ENCODE results near the gene KRTAP2-4. TPM values are rescaled to one million over a fixed set of nuclear protein-coding genes. Genes with fewer than 3 reads are reported as not detected.
"Not testable (repeated sequence)": the region's sequence is repeated elsewhere in the genome, so short reads cannot be mapped to it uniquely, and the experiment has no call there.

KRTAP2-4 gene
- total and polyA plus RNA-seq, 2 experiments from 2014 or later = not detected

DNA sequence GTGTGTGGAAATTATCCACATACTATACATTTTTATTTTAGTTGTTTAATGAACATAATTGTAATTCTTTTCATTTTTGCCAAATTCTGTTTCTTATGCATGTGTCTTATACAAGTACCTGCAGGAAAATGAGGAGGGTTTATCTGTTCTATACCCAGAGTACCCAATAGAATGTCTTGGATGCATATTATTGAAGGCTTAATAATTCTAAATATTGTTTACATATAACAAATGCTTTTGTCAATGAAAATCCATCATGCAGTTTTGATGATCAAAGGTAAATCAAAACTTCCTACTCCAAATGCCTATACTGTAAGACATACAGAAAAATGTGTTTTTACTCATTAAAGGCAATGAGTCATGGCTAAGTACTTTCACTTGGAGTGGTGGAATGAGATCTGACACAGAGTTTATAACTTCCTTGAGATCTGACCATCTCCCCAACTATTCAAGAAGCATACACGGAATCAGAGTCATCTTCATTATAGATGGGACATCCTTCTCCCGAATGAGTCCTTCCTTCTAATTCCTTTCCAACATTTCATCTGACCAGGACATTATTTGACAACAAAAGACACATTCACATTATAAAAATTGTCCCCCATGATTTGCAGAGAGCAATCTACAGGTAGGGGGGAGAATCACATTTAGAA is 38.8 kb upstream of the KRTAP2-4 start:
- H4K20me1 ChIP-seq (ENCODE audit: insufficient read depth); H3K27me3 ChIP-seq (replicated peaks; ENCODE audit: insufficient read depth); H3K79me2 ChIP-seq (ENCODE audit: insufficient read depth); H3K4me3 ChIP-seq; H3K9ac ChIP-seq; H3K36me3 ChIP-seq (ENCODE audit: low read depth); H3K9me3 ChIP-seq (ENCODE audit: low read depth); H3K9me2 ChIP-seq (ENCODE audit: insufficient read depth); in situ Hi-C loops (cut with MboI); H2AFZ ChIP-seq: not testable (repeated sequence)
- Histone ChIP-seq H3K27ac (peak overlapping the region; percentile 72), H3K4me2 (ENCODE audit: unreplicated experiment) (peak overlapping the region; percentile 55), H3F3A (ENCODE audit: insufficient read depth) (peaks cover 42% of the 10 kb centered on the region), H3K4me1 (ENCODE audit: insufficient read depth) (peaks cover 37% of the 10 kb centered on the region)
- WGBS, 2 experiments (ENCODE audit: low coverage in 1 of 2, low lambda C conversion rate in 2 of 2, missing lambda C conversion rate in 2 of 2) = 0% methylated on average over 2 of the region's 2 CpGs
- peak; percentile 74 for DNase-seq

GRCh38 chr17:41103896-41104295 is 38.2 kb upstream of the KRTAP2-4 start:
- Histone ChIP-seq H3K27ac (peak overlapping the region; percentile 8), H3K9ac (no peak overlapping the region), H3K79me2 (ENCODE audit: insufficient read depth) (no peaks in the 10 kb centered on the region), H3F3A (ENCODE audit: insufficient read depth) (peaks cover 48% of the 10 kb centered on the region), H3K4me3 (no peak overlapping the region), H3K4me1 (ENCODE audit: insufficient read depth) (peaks cover 43% of the 10 kb centered on the region), H3K36me3 (ENCODE audit: low read depth) (no peaks in the 10 kb centered on the region), H3K9me2 (ENCODE audit: insufficient read depth) (0 out of 2 replicates have a peak, but pooled peaks cover 7% of the 10 kb centered on the region), H4K20me1 (ENCODE audit: insufficient read depth) (no peaks in the 10 kb centered on the region), H3K4me2 (ENCODE audit: unreplicated experiment) (peak overlapping the region; percentile 55), H3K27me3 (replicated peaks; ENCODE audit: insufficient read depth) (no peaks in the 10 kb centered on the region), H2AFZ (no peak overlapping the region), H3K9me3 (ENCODE audit: low read depth) (no peaks in the 10 kb centered on the region)
- DNase-seq = peak; percentile 24
- TF ChIP-seq EZH2phosphoT487 (IDR thresholded peaks at IDR 0.05; ENCODE audit: insufficient read depth, low read depth) (no peak), EZH2 (IDR thresholded peaks at IDR 0.05; ENCODE audit: insufficient read depth, poor library complexity, severe bottlenecking) (no peak)
- 65 to 68% methylated on average over 1 of the region's 1 CpG for WGBS, 2 experiments (ENCODE audit: low coverage in 1 of 2, low lambda C conversion rate in 2 of 2, missing lambda C conversion rate in 2 of 2)
- in situ Hi-C loops (cut with MboI) = no loop called here

DNA sequence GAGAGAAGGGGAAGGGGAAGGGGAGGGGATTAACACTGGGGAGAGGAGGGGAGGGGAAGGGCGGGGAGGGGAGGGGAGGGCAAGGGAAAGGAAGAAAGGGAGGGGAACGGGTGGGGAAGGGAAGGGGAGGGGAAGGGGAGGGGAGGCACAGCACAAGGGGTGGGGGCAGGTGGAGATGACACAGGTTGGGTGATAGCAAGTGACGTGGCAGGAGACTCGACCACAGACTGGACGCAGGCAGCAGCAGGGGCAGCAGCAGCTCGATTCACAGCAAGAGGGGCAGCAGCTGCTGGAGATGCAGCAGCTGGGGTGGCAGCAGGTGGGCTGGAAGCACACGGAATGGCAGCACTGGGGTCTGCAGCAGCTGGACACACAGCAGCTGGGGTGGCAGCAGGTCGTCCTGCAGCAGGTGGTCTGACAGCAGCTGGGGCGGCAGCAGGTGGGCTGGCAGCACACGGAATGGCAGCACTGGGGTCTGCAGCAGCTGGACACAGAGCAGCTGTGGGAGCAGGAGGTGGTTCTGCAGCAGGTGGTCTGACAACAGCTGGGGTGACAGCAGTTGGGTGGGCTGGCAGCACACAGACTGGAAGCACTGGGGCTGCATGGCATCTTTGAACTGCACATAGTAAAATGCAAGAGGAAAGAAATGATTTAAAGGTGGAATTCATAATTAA is 36.0 kb upstream of the KRTAP2-4 start, which contains the start of gene KRTAP4-16:
TSS of gene KRTAP4-16 (minus strand) at position 624 of the 674 bp plus-strand sequence. CDS start at position 624, 0 bp downstream.
- Histone ChIP-seq H2AFZ (no peak within 1 kb of the TSS), H3K4me3 (no peak within 1 kb of the TSS)

DNA sequence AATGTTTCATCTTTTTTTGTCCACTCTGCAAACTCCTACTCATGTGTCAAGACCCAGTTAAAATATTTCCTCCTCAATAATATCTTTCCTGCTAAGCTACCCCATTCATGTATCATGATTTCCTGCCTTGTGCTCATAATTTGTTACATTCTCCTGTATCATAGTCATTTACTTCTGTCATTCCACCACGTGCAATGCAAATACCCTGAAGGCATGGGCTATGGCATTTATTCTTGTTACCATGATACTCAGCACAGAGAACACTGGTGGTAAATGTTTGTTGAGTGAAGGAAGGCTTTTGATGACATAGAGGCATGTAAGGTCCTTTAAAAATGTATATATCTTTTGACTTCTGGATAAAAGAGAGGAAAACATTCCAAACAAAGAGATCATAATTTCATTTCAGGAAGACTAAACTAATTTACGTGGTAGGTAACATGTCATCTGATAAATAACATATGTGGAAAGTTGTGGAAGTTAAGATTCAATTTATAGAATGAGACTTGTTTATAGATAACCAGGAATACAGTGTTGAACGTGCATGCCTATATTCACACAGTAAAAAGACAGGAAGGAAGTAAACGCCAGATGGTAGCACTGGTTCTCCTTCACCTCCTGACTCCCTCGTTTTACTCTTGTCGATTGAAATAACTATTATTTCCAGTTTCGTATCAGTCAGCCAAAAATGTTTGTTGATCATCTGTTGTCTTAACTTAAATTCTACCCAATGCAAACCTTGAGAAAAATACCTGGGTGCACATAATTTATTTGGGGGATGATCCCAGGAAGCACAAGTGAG is 34.2 kb upstream of the KRTAP2-4 start:
- H3K79me2 ChIP-seq (ENCODE audit: insufficient read depth); H3K9me2 ChIP-seq (ENCODE audit: insufficient read depth); H3K36me3 ChIP-seq (ENCODE audit: low read depth); H3K4me3 ChIP-seq; H3K27me3 ChIP-seq (replicated peaks; ENCODE audit: insufficient read depth); H4K20me1 ChIP-seq (ENCODE audit: insufficient read depth); in situ Hi-C loops (cut with MboI); H3K9me3 ChIP-seq (ENCODE audit: low read depth); H3K9ac ChIP-seq; H2AFZ ChIP-seq: not testable (repeated sequence)
- Histone ChIP-seq H3F3A (ENCODE audit: insufficient read depth) (peaks cover 45% of the 10 kb centered on the region), H3K4me2 (ENCODE audit: unreplicated experiment) (peak overlapping the region; percentile 6), H3K27ac (peak overlapping the region; percentile 65), H3K4me1 (ENCODE audit: insufficient read depth) (peaks cover 40% of the 10 kb centered on the region)
- WGBS, 2 experiments (ENCODE audit: low coverage in 1 of 2, low lambda C conversion rate in 2 of 2, missing lambda C conversion rate in 2 of 2) = 42 to 46% methylated on average over 7 of the region's 7 CpGs
- DNase-seq = peak; percentile 85

More for the DNA sequence above, 36.0 kb upstream of the KRTAP2-4 start, which contains the start of gene KRTAP4-16:
- 84 to 87% methylated on average over 7 to 10 of the region's 10 CpGs for WGBS, 2 experiments (ENCODE audit: low coverage in 1 of 2, low lambda C conversion rate in 2 of 2, missing lambda C conversion rate in 2 of 2)
- H4K20me1 ChIP-seq (ENCODE audit: insufficient read depth) = no peaks in the 10 kb centered on the region
- no peak for TF ChIP-seq EZH2phosphoT487 (IDR thresholded peaks at IDR 0.05; ENCODE audit: insufficient read depth, low read depth)
- no peak for TF ChIP-seq EZH2 (IDR thresholded peaks at IDR 0.05; ENCODE audit: insufficient read depth, poor library complexity, severe bottlenecking)
- peaks cover 56% of the 10 kb centered on the region for H3F3A ChIP-seq (ENCODE audit: insufficient read depth)
- no peak within 1 kb of the TSS for H3K9ac ChIP-seq
- H3K36me3 ChIP-seq (ENCODE audit: low read depth) = no peaks in the 10 kb centered on the region
- H3K79me2 ChIP-seq (ENCODE audit: insufficient read depth) = no peaks in the 10 kb centered on the region
- no peak for DNase-seq
- no peak within 1 kb of the TSS for H3K27ac ChIP-seq
- in situ Hi-C loops (cut with MboI) = no loop called here
- H3K27me3 ChIP-seq (replicated peaks; ENCODE audit: insufficient read depth) = no peaks in the 10 kb centered on the region
- H3K4me2 ChIP-seq (ENCODE audit: unreplicated experiment) = no peak within 1 kb of the TSS
- H3K9me3 ChIP-seq (ENCODE audit: low read depth) = no peaks in the 10 kb centered on the region
- H3K9me2 ChIP-seq (ENCODE audit: insufficient read depth) = 0 out of 2 replicates have a peak, but pooled peaks cover 6% of the 10 kb centered on the region
- peaks cover 54% of the 10 kb centered on the region for H3K4me1 ChIP-seq (ENCODE audit: insufficient read depth)
